ENCODE results near the gene WDR46.

DNA sequence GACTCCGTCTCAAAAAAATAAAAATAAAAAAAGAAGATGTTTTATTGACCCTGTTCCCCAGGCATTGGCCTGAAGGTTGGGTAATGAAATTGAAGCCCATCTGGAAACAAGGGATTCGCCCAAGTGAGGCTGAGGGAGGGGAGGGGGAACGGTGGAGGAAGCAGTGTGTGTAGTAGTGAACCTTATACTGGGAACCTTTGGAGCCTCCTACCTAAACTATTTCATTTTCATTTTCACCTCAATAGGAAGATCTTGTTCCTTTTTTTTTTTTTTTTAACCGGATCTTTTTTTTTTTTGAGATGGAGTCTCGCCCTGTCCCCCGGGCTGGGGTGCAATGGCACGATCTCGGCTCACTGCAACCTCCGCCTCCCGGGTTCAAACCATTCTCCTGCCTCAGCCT is 41.7 kb upstream of the WDR46 start:
- TF ChIP-seq, protein P1, sequence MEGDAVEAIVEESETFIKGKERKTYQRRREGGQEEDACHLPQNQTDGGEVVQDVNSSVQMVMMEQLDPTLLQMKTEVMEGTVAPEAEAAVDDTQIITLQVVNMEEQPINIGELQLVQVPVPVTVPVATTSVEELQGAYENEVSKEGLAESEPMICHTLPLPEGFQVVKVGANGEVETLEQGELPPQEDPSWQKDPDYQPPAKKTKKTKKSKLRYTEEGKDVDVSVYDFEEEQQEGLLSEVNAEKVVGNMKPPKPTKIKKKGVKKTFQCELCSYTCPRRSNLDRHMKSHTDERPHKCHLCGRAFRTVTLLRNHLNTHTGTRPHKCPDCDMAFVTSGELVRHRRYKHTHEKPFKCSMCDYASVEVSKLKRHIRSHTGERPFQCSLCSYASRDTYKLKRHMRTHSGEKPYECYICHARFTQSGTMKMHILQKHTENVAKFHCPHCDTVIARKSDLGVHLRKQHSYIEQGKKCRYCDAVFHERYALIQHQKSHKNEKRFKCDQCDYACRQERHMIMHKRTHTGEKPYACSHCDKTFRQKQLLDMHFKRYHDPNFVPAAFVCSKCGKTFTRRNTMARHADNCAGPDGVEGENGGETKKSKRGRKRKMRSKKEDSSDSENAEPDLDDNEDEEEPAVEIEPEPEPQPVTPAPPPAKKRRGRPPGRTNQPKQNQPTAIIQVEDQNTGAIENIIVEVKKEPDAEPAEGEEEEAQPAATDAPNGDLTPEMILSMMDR (IDR thresholded peaks at IDR 0.05; ENCODE audit: extremely low read depth in 1 of 2, insufficient read depth in 1 of 2, low read depth in 1 of 2, low read length in 2 of 2) = no peak
- TF ChIP-seq FOS (IDR thresholded peaks at IDR 0.05; ENCODE audit: borderline replicate concordance, insufficient read depth, low read length) (no peak), POLR2A (IDR thresholded peaks at IDR 0.05; ENCODE audit: low read depth, low read length) (no peak), EZH2 (IDR thresholded peaks at IDR 0.05; ENCODE audit: borderline replicate concordance, low read depth, low read length, severe bottlenecking) (no peak), GATA2 (IDR thresholded peaks at IDR 0.05; ENCODE audit: insufficient read depth, insufficient read length, low read depth, low read length) (no peak), MYC (IDR thresholded peaks at IDR 0.05; ENCODE audit: low read depth, low read length) (no peak), POLR2AphosphoS5 (IDR thresholded peaks at IDR 0.05; ENCODE audit: insufficient read depth, low read depth, low read length) (no peak)
- TF ChIP-seq, protein P2, sequence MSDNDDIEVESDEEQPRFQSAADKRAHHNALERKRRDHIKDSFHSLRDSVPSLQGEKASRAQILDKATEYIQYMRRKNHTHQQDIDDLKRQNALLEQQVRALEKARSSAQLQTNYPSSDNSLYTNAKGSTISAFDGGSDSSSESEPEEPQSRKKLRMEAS (IDR thresholded peaks at IDR 0.05; ENCODE audit: insufficient read depth, insufficient read length) = no peak
